ENCODE measurements around the gene UBE2E1.
"Not testable (repeated sequence)": the region's sequence is repeated elsewhere in the genome, so short reads cannot be mapped to it uniquely, and the experiment has no call there.

DNA sequence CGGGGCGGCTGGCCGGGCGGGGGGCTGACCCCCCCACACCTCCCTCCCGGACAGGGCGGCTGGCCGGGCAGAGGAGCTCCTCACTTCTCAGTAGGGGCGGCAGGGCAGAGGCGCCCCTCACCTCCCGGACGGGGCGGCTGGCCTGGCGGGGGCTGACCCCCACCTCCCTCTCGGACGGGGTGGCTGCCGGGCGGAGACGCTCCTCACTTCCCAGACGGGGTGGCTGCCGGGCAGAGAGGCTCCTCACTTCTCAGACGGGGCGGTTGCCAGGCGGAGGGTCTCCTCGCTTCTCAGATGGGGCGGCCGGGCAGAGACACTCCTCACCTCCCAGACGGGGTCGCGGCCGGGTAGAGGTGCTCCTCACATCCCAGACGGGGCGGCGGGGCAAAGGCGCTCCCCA lies 65.6 kb downstream of the UBE2E1 start:
- TF ChIP-seq, protein P1, sequence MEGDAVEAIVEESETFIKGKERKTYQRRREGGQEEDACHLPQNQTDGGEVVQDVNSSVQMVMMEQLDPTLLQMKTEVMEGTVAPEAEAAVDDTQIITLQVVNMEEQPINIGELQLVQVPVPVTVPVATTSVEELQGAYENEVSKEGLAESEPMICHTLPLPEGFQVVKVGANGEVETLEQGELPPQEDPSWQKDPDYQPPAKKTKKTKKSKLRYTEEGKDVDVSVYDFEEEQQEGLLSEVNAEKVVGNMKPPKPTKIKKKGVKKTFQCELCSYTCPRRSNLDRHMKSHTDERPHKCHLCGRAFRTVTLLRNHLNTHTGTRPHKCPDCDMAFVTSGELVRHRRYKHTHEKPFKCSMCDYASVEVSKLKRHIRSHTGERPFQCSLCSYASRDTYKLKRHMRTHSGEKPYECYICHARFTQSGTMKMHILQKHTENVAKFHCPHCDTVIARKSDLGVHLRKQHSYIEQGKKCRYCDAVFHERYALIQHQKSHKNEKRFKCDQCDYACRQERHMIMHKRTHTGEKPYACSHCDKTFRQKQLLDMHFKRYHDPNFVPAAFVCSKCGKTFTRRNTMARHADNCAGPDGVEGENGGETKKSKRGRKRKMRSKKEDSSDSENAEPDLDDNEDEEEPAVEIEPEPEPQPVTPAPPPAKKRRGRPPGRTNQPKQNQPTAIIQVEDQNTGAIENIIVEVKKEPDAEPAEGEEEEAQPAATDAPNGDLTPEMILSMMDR (conservative IDR thresholded peaks at IDR 0.05; ENCODE audit: low read length): not testable (repeated sequence)
- TF ChIP-seq EZH2phosphoT487 (IDR thresholded peaks at IDR 0.05; ENCODE audit: borderline replicate concordance): not testable (repeated sequence)
